ENCODE data around the gene CHD8.
"Not testable (repeated sequence)": the region's sequence is repeated elsewhere in the genome, so short reads cannot be mapped to it uniquely, and the experiment has no call there.

The CHD8 gene, protein sequence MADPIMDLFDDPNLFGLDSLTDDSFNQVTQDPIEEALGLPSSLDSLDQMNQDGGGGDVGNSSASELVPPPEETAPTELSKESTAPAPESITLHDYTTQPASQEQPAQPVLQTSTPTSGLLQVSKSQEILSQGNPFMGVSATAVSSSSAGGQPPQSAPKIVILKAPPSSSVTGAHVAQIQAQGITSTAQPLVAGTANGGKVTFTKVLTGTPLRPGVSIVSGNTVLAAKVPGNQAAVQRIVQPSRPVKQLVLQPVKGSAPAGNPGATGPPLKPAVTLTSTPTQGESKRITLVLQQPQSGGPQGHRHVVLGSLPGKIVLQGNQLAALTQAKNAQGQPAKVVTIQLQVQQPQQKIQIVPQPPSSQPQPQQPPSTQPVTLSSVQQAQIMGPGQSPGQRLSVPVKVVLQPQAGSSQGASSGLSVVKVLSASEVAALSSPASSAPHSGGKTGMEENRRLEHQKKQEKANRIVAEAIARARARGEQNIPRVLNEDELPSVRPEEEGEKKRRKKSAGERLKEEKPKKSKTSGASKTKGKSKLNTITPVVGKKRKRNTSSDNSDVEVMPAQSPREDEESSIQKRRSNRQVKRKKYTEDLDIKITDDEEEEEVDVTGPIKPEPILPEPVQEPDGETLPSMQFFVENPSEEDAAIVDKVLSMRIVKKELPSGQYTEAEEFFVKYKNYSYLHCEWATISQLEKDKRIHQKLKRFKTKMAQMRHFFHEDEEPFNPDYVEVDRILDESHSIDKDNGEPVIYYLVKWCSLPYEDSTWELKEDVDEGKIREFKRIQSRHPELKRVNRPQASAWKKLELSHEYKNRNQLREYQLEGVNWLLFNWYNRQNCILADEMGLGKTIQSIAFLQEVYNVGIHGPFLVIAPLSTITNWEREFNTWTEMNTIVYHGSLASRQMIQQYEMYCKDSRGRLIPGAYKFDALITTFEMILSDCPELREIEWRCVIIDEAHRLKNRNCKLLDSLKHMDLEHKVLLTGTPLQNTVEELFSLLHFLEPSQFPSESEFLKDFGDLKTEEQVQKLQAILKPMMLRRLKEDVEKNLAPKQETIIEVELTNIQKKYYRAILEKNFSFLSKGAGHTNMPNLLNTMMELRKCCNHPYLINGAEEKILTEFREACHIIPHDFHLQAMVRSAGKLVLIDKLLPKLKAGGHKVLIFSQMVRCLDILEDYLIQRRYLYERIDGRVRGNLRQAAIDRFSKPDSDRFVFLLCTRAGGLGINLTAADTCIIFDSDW (N-terminal part only)

DNA sequence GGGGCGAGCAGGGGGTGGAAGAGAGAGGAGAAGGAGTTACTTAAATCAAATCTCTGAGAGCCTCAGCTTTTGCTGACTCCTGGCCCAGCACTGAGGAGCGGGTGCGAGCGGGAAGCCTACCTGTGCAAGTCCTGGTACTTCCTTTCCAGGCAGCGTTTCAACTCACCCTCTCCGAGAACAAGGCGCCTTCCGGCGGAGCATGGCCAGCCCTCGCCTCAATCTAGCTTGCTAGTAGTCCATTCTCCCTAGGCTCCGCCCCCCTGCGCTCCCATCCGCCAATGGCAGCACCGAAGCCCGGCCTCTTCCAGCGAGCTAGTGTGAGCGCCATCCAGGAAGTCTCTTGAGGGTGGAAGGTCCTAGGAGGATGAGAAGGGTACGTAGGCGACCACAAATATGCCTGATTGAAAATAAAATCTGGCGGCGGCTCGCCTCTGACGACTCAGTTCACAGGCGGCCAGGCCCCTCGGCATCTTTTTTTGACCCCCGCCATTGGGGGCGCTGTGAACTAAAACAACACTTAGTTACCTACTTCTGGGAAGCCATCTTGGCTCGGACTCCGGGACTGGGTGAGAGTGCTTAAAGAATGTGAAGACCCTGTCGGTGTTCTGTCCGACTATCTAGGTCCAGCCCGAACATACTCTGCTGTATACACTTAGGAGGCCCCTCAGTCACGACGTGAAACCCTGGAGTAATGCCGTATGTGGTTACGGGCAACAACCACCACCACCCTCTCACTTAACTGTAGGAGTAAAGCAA is at the start of gene CHD8:
Gene CHD8 (minus strand): TSS at position 212 of the 756 bp plus-strand sequence. CDS start 24,480 bp downstream, outside the sequence.
- DNase-seq, result peak; percentile 100

DNA sequence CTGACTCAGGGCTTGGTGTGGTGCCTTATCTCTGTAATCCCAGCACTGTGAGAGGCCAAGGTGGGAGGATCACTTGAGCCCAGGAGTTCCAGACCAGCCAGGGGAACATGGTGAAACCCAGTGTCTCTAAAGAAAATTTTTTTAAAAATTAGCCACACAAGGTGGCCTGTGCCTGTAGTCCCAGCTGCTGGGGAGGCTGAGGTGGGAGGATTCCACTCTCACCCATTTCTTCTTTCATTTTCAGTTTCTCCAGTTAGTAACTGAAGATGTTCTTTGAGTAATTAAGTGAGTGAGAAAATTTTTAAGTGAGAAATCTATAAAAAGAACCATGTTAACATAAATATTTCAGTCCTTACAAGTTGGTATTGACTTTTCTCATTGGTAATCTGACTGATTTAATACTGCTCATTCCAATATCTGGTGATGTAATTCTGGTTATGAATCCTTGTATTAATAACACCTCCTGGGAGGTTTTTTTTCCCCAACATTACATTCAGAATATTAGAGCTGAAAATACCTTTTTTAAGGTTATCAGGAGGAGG is 49.2 kb upstream of the CHD8 start:
- DNase-seq, result no peak

DNA sequence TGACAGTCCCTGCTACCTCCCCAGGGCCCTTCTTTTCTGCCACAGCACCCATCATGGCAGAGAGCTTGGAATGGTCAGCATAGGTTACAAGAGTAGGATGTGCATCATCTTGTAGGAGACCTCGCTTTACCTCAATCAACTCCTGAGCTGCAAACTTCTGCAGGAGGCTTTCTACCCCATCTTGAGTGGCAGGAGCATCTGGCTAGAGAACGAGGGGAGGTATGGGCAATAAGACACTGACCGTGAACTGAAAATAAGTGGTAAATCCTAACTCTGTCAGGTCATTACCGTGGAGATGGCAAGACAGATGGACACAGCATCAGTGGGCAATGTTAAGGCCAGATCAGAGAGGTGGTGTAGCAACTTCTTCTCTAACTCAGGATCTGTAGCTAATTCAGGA is 47.5 kb upstream of the CHD8 start:
- no peak for DNase-seq

DNA sequence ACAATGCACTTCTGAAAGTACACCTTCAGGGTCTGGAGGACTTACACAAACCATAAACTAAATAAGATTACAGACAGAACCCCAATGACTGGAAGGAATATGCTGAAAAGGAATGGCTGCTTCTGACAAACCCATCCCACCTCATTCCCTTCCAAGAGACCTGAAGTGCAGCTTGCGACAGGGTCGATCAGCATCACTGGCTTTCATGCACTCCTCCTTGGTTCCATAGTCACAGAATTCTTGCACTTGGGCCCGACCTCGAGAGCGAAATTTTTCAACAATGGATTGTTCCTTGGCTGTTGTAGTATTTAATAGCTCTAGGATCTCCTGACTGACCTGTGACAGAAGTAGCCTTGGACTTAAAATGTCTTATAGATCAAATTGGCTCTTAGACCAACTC is 45.6 kb upstream of the CHD8 start:
- no peak for DNase-seq

DNA sequence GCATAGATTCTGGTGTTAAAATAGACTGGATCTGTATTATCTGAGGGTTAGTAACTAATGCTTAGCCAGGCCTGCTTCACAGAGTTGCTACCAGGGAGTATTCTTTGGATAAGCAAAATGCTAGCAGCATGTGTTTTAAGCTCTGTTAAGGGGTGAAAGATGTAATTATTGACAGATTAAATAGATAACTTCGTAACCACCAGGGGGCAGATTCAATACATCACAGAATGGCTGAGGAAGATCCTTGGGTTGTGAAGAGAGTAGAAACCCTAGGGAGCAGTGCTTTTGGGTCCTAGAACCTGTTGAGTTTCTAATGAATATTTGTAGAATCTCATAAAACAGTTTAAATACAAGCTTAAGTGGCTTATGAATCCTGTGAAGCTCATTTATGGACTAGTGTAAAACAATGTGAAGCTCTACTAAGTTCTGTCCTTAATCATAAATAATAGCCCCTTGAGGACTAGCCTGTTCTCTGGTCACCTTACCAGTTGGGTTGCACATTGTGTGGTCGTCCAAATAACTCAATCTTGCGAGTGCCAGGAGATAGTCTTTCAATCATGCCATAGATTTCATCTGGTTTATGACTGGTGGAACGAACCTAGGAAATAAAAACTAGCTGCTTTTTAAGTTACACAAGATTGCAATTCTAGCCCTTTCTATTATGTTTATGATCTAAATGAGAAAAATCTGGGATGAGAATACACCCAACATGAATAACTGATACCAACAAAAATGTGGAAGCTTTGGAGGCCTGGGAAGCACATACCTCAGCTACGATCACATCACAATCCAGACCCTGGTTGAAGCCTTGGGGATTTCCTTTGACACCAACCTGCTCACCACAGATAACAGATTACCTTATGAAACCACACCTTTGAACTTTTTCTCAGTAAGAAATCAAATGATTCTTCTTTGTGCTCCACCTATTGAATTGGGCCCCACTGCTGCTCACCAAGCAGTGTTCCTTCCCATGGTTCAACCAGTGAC is 42.9 kb upstream of the CHD8 start:
- DNase-seq, result peak; percentile 49 to 74

DNA sequence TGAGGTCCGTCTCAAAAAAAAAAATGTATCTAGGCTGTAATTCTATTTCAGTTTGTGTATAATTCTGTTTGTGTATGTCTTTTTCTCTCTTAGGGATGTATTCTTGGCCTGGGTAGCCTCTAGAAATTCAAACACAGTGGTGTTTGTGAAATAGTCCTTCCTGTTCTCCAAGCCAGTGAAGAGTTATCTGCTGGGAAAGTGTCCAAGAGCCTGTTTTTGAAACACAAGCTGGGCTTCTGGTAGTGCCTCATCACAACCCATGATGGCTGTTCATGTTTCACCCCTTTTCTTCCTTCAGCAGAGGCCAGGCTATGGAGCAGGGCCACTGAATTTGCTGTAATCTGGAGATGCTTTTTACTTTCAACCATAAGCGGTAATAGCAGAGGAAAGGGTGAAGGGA is 40.5 kb upstream of the CHD8 start:
- DNase-seq, result no peak

DNA sequence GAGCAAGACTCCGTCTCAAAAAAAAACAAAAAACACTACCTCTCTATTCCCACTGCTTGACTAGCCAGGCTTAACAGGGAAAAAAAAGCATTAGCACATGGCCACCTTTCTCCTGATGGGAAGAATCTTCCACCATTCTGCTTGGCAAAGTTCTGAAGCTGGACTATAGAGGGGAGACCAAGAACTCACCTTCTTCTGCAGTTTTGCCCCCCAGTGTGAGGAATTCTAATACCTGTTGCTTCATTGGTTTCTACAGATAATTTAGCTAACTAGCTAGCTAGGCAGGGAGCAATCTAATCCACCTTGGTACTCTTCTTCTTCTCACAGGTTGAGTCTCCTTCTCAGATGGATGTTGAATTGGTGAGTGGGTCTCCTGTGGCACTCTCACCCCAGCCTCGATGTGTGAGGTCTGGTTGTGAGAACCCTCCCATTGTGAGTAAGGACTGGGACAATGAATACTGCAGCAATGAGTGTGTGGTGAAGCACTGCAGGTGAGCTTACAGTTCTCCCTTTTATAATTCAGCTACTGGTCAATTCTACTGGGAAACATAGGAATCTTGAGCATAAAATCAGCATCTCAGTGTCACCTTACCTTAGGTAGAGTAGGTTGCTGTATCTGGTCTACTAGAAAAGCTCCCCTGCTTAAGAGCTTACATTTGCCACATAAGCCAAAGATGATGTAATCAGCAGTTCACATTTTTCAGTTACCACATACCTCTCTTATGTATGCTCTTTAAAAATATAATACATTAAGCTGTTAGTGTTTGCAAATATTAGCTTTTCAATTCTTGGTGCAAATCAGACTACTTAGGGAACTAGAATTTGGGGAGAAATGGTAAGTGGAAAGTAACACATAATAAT is 39.2 kb upstream of the CHD8 start:
- DNase-seq, result no peak

DNA sequence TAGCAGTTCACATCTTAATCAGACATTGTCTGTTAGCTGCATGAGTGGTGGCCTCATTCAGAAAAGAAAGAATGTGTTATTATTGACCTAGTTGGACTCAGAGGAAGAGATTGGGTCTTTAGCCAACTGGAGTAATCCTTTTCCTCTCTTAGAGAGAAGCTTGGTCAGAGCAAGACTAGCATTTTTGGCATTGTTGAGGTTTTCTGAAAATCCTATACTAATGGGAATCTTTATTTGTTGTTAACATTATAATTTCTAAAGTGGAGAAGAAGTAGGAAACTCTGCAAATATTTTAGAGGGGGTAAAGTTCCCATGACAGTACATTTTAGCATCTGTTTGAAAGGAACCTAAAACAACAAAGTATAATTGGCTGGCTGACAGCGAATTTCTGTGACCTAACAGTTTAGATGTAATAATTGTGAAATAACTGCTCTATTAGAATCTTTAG is 30.7 kb upstream of the CHD8 start:
- DNase-seq, result no peak

DNA sequence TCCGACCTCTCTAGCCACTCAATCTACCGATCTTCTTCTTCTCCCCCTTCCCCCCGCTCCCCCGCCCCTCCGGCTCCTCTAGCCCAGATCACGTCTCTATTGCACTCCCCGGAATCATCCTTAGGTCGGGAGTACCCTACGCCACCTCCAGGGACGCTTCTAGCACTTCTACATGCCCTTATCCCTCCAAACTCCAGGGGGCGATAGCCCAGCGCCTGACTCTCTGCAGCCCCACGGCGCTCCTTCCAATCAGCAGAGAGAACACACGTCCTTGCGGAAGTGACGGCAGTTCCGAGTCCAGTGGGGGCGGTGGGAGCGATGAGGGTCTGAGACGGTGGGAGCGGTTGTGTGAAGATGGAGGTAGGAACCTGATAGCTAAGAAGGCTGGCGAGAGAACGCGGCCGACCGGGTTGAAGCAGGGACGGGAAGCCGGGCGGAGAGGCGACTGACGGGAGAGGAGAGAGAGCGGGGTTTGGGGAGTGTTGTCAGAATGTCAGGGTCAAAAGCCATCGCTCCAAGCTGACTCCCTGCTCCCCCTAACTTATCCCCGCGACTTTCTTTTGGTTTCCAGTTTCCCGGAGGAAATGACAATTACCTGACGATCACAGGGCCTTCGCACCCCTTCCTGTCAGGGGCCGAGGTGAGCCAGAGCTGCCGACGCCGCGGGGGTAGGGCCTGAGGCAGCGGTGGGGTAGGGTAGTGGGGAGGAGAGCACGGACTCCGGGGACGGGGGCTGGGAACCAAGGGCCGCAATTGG is 21.2 kb upstream of the CHD8 start, which contains the start of the genes RAB2B and TOX4:
Gene RAB2B (minus strand): TSS at position 35 of the 757 bp plus-strand sequence. CDS start 87 bp downstream, outside the sequence.
Gene TOX4 (plus strand): TSS at position 271 of the 757 bp plus-strand sequence. CDS start 84 bp downstream, at position 355.
- DNase-seq, result peak; percentile 100

DNA sequence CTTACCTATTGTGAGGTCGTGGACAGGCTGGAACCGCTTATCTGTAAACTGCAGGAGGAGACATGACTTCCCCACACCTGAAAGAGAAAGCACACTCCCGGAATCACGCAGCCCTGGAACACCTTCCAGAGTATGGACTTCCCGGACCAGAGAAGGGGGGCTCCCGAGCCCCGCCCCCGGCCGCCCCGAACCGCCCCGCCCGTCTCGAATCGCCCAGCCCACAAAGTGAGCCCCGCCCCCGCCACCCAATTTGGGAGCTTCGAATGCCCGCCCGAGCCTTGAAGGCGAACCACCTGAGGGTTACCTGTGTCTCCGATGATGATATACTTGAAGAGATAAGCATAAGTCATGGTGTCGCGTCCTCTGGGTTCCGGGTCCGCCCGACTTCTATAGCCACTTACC is 20.6 kb upstream of the CHD8 start:
- DNase-seq, result no peak

DNA sequence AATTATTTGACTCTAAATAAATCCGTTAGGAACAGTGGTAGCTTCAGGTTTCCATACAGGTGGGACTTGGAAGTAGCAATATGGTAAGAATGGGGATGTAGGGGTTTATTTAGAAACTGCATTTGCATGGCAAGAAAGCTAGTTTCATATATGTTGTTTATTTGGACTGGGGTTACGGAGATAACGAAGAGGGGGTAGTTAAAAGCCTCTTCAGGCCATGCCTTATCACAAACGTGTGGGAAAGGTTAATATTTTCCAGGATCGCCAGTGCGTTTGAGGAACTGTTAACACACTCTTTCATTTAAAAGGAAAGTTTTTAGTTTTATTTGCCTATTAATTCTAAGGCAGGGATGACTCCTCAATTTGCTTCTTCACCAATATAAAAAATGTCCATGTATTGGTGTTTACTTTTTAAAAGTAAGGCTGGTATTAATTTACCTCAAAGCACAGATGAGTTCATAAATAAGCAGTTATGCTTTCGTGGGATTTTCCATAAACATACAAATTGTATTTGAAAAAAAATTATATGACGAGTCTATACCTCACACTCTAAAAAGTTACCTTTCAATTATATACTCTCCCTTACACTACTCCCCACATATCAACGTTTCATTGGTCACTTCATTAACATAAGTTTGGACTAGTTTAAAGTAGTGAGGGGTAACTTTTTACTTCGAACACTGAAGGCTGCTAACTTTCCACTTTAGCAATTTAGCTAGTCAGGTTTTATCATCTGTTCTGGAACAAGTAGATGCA is 20.0 kb upstream of the CHD8 start:
- no peak for DNase-seq

DNA sequence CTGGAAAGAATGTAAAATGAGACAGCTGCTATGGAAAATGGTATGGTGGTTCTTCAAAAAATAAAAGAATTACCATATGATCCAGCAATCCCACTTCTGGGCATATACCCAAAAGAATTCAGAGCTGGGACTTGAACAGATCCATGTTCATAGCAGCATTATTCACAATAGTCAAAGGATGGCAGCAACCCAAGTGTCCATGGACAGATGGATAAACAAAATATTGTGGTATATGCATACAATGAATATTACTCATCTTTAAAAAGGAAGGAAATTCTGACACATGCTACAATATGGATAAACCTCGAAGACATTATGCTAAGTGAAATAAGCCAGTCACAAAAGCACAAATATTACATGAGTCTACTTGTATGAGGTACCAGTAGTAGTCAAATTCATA is 11.7 kb upstream of the CHD8 start:
- no peak for DNase-seq

DNA sequence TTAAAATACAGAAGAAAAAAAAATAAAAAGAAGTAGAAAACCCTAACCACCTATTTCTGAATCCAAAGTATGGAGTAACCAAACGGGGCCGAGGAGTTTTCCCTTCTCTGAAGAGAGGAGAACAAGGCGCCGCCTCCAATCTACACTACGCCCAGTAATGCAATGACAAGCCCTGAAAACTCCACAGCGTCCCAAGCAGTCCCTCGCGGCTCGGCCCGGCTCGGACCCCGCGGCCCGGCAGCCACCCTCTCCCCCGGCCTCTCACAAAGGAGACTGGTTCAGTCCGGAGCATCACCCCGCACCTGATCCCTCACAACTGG is 371 bp downstream of the CHD8 start:
- DNase-seq, result no peak

DNA sequence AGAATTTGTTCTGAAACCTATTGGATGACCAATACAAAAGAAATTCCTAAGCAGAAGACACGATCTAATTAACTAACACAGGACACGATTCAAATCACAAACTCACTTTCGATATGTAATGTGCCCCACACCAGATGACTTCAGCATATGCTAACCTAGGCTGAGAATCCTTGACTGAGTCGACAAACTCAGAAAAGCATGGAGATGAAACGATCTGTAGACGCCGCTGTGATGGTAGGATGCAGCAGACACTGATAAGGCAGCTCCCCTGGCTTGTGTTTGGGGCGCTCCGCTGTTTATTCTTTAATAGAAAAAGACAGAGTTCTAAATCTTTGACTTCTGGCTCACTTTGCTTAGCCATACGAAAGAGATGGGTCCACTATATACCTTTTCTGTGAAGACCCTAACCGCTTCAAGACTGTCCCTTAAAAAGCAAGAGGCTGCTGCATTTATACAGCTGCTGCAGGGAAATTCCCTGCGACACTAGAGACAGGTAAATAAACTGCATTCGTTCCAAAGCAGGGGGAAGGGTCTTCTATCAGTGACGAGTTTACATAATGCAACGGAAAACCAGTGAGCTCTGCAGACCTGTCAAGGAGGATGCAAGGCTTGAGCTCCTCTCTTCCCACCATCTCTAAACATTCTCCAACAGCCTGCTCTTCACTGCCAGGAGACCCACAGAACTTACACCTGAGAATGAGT is 929 bp downstream of the CHD8 start:
- peak in 1 of 2 experiments; percentile 27 for DNase-seq

DNA sequence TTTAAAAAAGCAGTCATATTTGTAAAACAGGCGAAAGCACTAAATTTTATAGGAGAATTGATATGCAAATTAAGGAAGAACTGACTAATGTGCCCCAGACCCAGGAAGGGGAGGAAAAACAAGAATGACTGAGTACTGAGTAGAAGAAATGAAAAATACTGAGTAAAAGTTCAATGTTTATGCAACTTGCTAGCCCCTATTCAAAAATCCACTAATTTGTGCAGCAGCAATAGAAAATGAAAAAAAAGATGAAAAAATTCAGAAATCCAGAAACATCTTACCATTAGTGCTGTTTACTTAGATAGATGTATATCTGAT is 6.1 kb downstream of the CHD8 start:
- DNase-seq, result no peak

DNA sequence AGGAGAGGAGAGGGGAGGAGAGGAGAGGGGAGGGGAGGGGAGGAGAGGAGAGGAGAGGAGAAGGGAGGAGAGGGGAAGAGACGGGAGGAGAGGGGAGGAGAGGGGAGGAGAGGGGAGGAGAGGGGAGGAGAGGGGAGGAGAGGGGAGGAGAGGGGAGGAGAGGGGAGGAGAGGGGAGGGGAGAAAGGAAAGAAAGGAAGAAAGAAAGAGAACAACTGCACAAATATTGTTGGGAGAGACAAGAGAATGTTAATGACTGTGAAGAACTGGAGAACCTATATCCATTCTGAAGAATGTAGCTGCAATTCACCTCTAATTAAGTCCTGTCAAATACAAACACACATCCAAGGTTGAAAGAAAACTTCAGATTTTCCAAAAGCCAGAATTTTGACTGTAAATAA is 13.3 kb downstream of the CHD8 start:
- DNase-seq, result not testable (repeated sequence)

DNA sequence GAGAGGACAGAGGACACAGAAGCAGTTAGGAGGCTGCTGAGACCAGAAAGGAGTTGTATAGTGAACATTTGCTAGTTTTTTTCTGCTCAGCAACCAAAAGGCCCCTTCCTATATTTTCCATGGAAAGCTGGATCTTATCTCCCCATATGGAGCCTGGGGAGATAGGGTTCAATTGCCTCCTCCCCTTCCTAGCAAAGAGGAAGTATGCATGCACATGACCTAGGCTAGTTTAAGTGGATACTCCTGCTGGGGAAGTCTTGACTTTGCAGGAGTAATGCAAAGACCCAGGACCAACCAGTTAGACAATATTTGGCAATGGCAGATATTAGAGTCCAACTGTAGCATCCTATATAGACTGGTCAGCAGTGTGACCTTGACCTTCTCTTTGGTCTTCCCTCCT is 15.1 kb downstream of the CHD8 start:
- DNase-seq, result no peak
